ENCODE measurements around the gene NR2E3.

Gene NR2E3

DNA sequence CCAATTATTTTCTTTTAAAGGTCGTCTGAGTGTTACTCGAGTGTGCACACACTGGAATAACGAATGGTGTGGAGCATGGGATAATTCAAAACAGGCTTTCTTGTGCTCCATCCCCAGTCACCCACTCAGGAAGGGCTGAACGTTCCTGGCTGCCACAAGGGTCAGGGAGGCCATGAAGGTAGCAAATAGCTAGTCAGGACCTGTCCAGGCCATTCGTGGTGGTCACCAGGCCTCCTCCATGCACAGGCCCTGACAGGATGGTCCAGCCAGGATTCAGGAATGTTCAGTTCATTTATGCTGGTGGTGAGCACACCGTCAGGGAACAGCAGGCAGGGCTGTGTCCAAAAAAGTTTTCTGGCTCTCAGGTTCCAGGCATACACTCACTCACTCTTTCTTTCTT lies 11.7 kb upstream of the NR2E3 start:
- H3K27ac ChIP-seq (ENCODE audit: low read length) = no peak overlapping the region
- H3K27me3 ChIP-seq (ENCODE audit: control insufficient read depth, insufficient read depth, low read length) = no peaks in the 10 kb centered on the region
- no peaks in the 10 kb centered on the region for H3K9me3 ChIP-seq (ENCODE audit: control insufficient read depth, low read depth, low read length)
- H3K4me1 ChIP-seq (ENCODE audit: control insufficient read depth, low read depth, low read length) = no peaks in the 10 kb centered on the region
- H3K9ac ChIP-seq (ENCODE audit: low read length) = no peak overlapping the region
- H3K36me3 ChIP-seq (ENCODE audit: control insufficient read depth, low read depth, low read length) = no peaks in the 10 kb centered on the region
- H3K4me3 ChIP-seq (ENCODE audit: low read length) = no peak overlapping the region

DNA sequence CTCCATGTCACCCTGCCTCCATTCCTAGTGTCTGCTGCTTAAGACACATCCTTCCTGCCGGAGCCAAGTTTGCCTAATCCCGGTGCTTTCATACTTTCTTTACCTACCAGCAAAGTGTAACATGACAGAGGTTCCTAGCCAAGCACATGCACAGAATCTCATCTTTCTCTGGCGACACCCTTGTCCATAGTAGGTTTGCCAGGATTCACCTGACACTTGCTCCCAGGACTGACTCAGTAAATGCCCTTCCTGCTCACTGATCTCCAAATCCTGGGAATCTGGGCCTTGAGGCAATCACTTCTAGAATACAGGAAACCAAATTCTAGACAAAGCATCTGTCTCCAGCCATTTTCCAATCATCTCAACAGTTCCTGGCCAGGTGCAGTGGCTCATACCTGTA lies 10.2 kb upstream of the NR2E3 start:
- Histone ChIP-seq H3K4me1 (ENCODE audit: control insufficient read depth, low read depth, low read length) (no peaks in the 10 kb centered on the region), H3K9ac (ENCODE audit: low read length) (no peak overlapping the region), H3K36me3 (ENCODE audit: control insufficient read depth, low read depth, low read length) (no peaks in the 10 kb centered on the region), H3K27ac (ENCODE audit: low read length) (no peak overlapping the region), H3K27me3 (ENCODE audit: control insufficient read depth, insufficient read depth, low read length) (no peaks in the 10 kb centered on the region), H3K4me3 (ENCODE audit: low read length) (no peak overlapping the region), H3K9me3 (ENCODE audit: control insufficient read depth, low read depth, low read length) (no peaks in the 10 kb centered on the region)

DNA sequence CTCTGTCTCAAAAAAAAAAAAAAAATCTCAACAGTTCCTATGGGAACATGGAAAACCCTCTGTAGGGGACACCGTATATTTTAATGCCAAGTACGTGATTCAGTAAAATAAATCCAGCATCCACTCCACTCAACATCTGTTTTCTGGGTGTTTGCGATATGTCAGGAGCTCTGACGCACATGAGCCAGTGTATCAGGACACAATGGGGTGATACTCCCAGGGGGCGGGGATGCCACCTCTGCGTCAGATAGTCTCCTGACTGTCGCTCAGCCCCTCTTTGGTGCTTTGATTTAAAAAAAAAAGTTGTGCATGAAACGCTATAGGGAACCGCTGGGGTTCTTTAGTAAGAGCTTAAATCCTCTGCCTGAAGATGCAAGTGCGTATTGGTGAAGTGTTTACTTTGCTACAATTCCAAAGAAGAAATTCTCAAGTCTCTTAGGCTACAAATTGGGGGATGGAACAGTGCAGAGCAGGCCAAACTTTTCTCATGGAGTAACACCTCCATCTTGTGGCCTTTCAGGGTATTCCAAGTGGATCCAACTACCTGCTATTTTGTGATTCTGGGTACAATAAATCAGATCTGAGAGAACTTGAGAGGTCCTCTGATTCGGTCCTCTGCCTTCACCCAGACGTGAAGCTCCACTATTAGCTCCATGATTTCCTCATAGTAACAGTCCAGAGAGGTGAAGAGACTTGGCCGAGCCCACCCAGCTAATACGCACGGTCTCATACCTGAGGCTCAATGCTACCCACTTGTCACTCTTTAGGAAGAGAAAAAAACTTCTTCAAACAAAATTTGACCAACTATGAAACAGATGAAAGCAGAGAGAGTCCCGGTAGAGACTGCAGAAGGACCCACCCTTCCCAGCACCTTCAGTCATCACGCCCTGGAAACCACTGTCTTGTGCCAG lies 9.3 kb upstream of the NR2E3 start:
- no peak overlapping the region for H3K27ac ChIP-seq (ENCODE audit: low read length)
- H3K27me3 ChIP-seq (ENCODE audit: control insufficient read depth, insufficient read depth, low read length) = no peaks in the 10 kb centered on the region
- no peaks in the 10 kb centered on the region for H3K4me1 ChIP-seq (ENCODE audit: control insufficient read depth, low read depth, low read length)
- no peak overlapping the region for H3K4me3 ChIP-seq (ENCODE audit: low read length)
- H3K36me3 ChIP-seq (ENCODE audit: control insufficient read depth, low read depth, low read length) = no peaks in the 10 kb centered on the region
- no peak overlapping the region for H3K9ac ChIP-seq (ENCODE audit: low read length)
- H3K9me3 ChIP-seq (ENCODE audit: control insufficient read depth, low read depth, low read length) = no peaks in the 10 kb centered on the region

GRCh38 chr15:71801935-71802655 lies 8.3 kb upstream of the NR2E3 start:
- H3K4me3 ChIP-seq (ENCODE audit: low read length) = no peak overlapping the region
- H3K9ac ChIP-seq (ENCODE audit: low read length) = no peak overlapping the region
- no peaks in the 10 kb centered on the region for H3K36me3 ChIP-seq (ENCODE audit: control insufficient read depth, low read depth, low read length)
- no peaks in the 10 kb centered on the region for H3K9me3 ChIP-seq (ENCODE audit: control insufficient read depth, low read depth, low read length)
- no peak overlapping the region for H3K27ac ChIP-seq (ENCODE audit: low read length)
- no peaks in the 10 kb centered on the region for H3K27me3 ChIP-seq (ENCODE audit: control insufficient read depth, insufficient read depth, low read length)
- H3K4me1 ChIP-seq (ENCODE audit: control insufficient read depth, low read depth, low read length) = peaks cover 9% of the 10 kb centered on the region

DNA sequence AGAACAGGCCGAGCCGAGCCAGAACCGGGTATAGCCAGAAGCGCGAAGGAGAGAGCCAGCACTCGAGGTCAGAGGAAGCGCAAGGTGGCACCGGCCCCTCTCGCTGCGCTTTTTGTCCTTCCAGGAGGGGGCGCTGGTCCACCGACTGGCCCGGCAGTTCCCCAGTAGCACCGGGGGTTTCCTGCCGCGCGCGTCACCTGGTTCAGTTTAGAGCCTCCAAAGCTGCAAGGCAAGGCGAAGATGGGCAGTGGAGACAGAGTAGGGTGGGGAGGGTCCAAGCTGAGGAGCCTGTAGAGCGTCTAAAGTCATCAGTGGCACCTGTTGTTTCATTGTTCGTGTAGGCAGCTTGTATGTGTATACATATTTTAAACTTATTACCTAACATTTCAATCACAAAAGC lies 7.6 kb upstream of the NR2E3 start:
- Histone ChIP-seq H3K36me3 (ENCODE audit: control insufficient read depth, low read depth, low read length) (no peaks in the 10 kb centered on the region), H3K9me3 (ENCODE audit: control insufficient read depth, low read depth, low read length) (no peaks in the 10 kb centered on the region), H3K27me3 (ENCODE audit: control insufficient read depth, insufficient read depth, low read length) (no peaks in the 10 kb centered on the region), H3K4me3 (ENCODE audit: low read length) (no peak overlapping the region), H3K9ac (ENCODE audit: low read length) (no peak overlapping the region), H3K4me1 (ENCODE audit: control insufficient read depth, low read depth, low read length) (peaks cover 16% of the 10 kb centered on the region), H3K27ac (ENCODE audit: low read length) (no peak overlapping the region)

DNA sequence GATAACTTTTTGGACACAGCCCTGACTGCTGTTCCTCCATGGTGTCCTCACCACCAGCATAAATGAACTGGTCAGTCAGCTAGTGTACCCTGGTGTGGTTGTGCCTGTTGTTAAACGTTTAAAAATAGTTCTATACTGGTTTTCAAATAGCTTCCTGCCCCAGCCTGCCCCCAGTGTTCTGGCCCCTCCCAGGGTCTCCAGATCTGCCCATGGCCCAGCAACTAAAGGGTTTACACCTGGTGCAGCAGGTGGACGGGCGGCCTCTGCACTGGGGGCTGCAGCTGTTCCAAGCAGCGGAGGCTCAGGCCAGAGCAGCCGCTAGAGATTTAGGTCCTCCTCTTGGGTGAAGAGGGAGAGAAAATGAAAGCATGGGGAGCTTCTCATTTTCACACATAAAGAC lies 6.1 kb upstream of the NR2E3 start:
- no peak overlapping the region for H3K4me3 ChIP-seq (ENCODE audit: low read length)
- H3K4me1 ChIP-seq (ENCODE audit: control insufficient read depth, low read depth, low read length) = peaks cover 22% of the 10 kb centered on the region
- no peak overlapping the region for H3K27ac ChIP-seq (ENCODE audit: low read length)
- no peaks in the 10 kb centered on the region for H3K9me3 ChIP-seq (ENCODE audit: control insufficient read depth, low read depth, low read length)
- H3K27me3 ChIP-seq (ENCODE audit: control insufficient read depth, insufficient read depth, low read length) = no peaks in the 10 kb centered on the region
- H3K9ac ChIP-seq (ENCODE audit: low read length) = no peak overlapping the region
- no peaks in the 10 kb centered on the region for H3K36me3 ChIP-seq (ENCODE audit: control insufficient read depth, low read depth, low read length)

DNA sequence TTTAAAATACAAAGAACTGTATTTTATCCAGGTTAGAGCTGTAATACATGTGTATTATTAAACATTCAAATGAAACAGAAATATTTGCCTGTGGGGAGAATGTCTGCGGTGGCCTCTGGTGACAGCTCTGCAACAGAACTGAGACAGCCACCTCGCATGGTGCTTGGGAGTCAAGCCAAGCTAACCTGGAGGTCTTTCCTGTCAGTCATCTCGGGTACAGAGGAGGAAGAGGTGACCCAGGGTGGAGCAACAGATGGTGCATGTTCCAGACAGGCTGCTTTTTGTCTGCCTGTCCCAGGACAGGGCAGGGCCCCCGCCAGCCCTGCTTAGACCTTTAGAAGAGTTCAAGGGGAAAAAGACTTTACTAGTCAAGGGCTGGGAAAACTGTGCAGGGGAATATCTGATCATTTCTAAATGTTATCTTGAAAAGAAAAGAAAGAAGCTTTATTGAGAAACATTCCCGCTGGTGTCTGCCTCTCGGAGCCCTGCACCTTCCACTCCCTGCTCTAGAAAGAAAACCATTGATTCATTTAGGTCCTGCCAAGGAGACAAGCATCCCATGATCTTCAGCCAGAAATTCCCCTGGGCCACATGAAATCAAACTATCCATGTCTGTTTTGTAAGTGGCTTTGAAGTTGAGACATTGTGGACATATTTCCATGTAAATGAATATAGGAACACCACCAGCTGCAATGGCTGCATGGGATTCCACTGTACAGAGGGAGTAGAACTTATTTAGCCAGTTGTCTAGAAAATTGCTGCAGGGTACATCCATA lies 5.5 kb upstream of the NR2E3 start:
- H3K9me3 ChIP-seq (ENCODE audit: control insufficient read depth, low read depth, low read length) = no peaks in the 10 kb centered on the region
- H3K9ac ChIP-seq (ENCODE audit: low read length) = no peak overlapping the region
- H3K27me3 ChIP-seq (ENCODE audit: control insufficient read depth, insufficient read depth, low read length) = no peaks in the 10 kb centered on the region
- H3K27ac ChIP-seq (ENCODE audit: low read length) = no peak overlapping the region
- peaks cover 22% of the 10 kb centered on the region for H3K4me1 ChIP-seq (ENCODE audit: control insufficient read depth, low read depth, low read length)
- H3K36me3 ChIP-seq (ENCODE audit: control insufficient read depth, low read depth, low read length) = no peaks in the 10 kb centered on the region
- no peak overlapping the region for H3K4me3 ChIP-seq (ENCODE audit: low read length)

- Histone ChIP-seq H3K4me3 (ENCODE audit: low read length) (peak overlapping the region; percentile 15), H3K27ac (ENCODE audit: low read length) (no peak overlapping the region)
Measured at GRCh38 chr15:71806452-71806931, 3.9 kb upstream of the NR2E3 start.

DNA sequence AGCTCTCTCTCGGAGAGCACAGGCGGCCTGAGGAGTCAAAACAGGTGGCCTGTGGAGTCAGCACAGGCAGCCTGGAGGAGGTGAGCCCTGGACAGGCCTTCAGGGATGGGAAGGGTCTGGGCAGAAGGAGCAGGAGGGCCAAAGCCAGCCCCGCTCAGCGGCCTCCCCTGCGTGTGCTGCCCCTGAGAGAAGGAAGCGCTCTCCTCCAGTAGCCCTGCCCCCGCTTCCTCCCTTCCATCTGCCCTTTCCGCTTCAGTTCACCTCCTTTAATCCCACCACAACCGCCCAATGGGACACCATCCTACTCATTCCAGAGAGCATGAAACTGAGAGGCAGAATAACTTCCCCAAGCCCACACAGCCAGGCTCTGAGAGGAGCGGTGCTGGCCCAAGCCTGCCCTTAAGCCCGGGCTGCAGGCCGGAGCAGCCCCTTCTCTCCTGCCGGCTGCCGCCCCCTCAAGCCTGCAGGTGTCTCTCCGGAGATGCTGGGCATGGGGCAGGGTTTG lies 3.2 kb upstream of the NR2E3 start:
- Histone ChIP-seq H3K27ac (ENCODE audit: low read length) (no peak overlapping the region), H3K4me3 (ENCODE audit: low read length) (peak overlapping the region; percentile 15), H3K9me3 (ENCODE audit: control insufficient read depth, low read depth, low read length) (no peaks in the 10 kb centered on the region), H3K9ac (ENCODE audit: low read length) (no peak overlapping the region), H3K27me3 (ENCODE audit: control insufficient read depth, insufficient read depth, low read length) (no peaks in the 10 kb centered on the region), H3K36me3 (ENCODE audit: control insufficient read depth, low read depth, low read length) (no peaks in the 10 kb centered on the region), H3K4me1 (ENCODE audit: control insufficient read depth, low read depth, low read length) (peaks cover 22% of the 10 kb centered on the region)

More at GRCh38 chr15:71806452-71806931, 3.9 kb upstream of the NR2E3 start:
- Histone ChIP-seq H3K4me1 (ENCODE audit: control insufficient read depth, low read depth, low read length) (peaks cover 22% of the 10 kb centered on the region), H3K9ac (ENCODE audit: low read length) (no peak overlapping the region), H3K36me3 (ENCODE audit: control insufficient read depth, low read depth, low read length) (no peaks in the 10 kb centered on the region), H3K9me3 (ENCODE audit: control insufficient read depth, low read depth, low read length) (no peaks in the 10 kb centered on the region), H3K27me3 (ENCODE audit: control insufficient read depth, insufficient read depth, low read length) (no peaks in the 10 kb centered on the region)

DNA sequence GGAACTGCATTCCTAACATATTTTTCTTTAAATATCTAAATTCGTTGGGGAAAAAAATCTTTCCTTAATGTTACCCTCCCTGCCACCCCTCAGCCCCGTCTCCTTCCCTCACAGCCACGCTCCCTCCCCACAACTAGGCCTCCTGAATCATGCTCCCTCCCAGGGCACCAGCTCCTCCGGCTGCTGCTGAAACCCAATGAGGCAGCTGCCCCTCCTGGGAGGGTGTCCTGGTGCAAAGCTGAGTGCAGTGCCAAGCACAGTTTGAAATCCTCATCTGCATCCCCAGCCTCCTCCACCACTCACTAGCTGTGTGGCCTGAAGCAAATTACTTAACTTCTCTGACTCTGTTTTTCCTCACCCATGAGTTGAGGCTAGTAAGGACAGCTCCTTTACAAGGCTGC lies 2.7 kb upstream of the NR2E3 start:
- H3K9ac ChIP-seq (ENCODE audit: low read length) = no peak overlapping the region
- no peaks in the 10 kb centered on the region for H3K36me3 ChIP-seq (ENCODE audit: control insufficient read depth, low read depth, low read length)
- H3K27me3 ChIP-seq (ENCODE audit: control insufficient read depth, insufficient read depth, low read length) = no peaks in the 10 kb centered on the region
- H3K4me1 ChIP-seq (ENCODE audit: control insufficient read depth, low read depth, low read length) = peaks cover 22% of the 10 kb centered on the region
- no peaks in the 10 kb centered on the region for H3K9me3 ChIP-seq (ENCODE audit: control insufficient read depth, low read depth, low read length)
- H3K27ac ChIP-seq (ENCODE audit: low read length) = no peak overlapping the region
- peak overlapping the region; percentile 15 for H3K4me3 ChIP-seq (ENCODE audit: low read length)
